C4-2B (cell line): ENCODE results near the gene DQX1.
A peak's percentile ranks its signal among the peaks of the same experiment; 100 is the strongest.

ENCODE experiments used
- H3K27ac ChIP-seq: fragments of 450-650 bp; 2 replicates; pipeline ENCODE4 v1.5.1; 2017
- ZFX ChIP-seq: fragments of 450-650 bp; IDR thresholded peaks from 2 replicates; pipeline ENCODE4 v1.6.1; 2017
- TF ChIP-seq, protein P1 (sequence below): fragments of 450-650 bp; conservative IDR thresholded peaks from 2 replicates; pipeline ENCODE4 v1.5.1; 2017; ENCODE audit warnings: mild to moderate bottlenecking

Gene DQX1

DNA sequence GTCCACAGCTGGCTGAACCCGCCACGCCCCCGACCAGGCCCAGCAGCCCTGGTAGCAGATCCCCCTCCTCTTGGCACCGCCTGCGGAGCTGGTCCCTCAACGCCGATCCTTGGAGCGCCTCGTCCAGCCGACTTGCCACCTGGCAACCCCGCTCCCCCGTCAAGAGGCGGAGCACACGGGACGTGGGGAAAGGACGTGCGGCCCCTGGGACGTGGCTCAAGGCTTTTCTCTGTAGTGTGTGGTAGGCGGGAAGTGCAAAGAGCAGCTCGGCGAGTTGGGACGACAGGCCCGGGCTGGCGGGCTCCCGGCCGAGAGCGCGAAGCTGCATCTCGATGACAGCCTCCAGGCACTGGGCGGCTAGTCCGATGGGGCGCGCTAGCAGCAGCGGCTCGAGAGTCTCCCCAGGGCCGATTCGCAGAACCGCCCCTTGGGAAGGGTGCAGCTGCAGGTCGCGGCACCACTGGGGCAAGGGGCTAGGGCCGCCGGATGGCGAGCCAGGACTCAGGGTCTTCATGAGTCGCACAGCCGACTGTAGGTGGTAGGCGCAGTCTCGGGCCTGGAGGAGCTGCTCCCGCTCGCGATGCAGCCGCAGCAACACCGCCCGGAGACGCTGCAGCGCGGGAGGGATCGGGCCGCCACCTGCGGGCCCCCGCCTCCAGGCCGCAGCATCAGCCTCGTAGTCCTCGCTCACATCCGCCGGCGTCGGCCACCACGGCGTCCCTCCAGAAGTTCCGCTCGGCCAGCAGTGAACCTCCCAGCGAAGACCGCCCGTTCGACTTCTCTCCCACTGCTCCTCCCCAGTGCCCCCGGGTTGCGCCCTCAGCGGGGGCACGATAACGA is 43.9 kb downstream of the DQX1 start:
- peak; percentile 86 for TF ChIP-seq ZFX
- TF ChIP-seq, protein P1, sequence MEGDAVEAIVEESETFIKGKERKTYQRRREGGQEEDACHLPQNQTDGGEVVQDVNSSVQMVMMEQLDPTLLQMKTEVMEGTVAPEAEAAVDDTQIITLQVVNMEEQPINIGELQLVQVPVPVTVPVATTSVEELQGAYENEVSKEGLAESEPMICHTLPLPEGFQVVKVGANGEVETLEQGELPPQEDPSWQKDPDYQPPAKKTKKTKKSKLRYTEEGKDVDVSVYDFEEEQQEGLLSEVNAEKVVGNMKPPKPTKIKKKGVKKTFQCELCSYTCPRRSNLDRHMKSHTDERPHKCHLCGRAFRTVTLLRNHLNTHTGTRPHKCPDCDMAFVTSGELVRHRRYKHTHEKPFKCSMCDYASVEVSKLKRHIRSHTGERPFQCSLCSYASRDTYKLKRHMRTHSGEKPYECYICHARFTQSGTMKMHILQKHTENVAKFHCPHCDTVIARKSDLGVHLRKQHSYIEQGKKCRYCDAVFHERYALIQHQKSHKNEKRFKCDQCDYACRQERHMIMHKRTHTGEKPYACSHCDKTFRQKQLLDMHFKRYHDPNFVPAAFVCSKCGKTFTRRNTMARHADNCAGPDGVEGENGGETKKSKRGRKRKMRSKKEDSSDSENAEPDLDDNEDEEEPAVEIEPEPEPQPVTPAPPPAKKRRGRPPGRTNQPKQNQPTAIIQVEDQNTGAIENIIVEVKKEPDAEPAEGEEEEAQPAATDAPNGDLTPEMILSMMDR, result no peak
- H3K27ac ChIP-seq, result peak overlapping the region; percentile 85

DNA sequence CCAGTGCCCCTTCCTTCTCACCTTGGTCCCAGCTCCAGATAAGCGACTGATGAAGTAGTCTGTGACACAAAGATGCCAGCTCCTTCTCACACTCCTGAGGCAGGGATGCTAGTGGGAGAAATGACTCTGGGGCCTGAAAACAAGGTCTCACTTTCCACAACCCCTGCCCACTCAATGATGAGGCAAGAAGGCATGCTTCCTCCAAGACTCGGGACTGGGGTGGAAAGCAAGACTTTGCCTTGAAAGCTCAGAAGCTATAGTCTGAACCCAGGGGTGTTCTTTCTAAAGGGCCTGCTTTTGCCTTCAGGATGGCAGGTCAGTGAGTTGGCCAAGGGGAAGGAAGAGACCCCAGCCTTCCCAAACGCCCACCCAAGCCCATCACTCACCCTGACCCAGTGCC is 44.6 kb downstream of the DQX1 start:
- peak overlapping the region; percentile 85 for H3K27ac ChIP-seq
- TF ChIP-seq, protein P1, result no peak
- TF ChIP-seq ZFX, result no peak

DNA sequence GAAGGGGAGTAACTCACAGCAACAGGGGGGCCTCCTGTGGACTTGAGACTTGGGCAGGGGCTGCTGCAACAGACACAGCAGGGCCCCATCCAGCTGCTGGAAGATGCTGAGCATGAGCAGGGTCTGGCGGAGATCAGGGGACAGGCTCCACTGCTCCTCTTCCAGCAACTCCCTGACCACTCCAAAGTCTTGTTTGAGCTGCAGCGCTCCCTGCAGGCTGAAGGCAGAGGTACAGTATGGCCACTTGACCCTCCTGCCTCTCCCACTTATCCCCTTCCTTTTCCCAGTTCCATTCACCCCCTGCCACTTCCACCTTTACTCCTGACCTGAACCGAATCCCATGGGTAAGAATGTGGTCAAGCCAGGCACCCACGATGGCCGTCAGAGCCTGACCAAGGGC is 51.1 kb downstream of the DQX1 start:
- TF ChIP-seq, protein P1, result no peak; the same call in 1 of the 2 replicates
- no peak for TF ChIP-seq ZFX
- H3K27ac ChIP-seq, result no peak overlapping the region

DNA sequence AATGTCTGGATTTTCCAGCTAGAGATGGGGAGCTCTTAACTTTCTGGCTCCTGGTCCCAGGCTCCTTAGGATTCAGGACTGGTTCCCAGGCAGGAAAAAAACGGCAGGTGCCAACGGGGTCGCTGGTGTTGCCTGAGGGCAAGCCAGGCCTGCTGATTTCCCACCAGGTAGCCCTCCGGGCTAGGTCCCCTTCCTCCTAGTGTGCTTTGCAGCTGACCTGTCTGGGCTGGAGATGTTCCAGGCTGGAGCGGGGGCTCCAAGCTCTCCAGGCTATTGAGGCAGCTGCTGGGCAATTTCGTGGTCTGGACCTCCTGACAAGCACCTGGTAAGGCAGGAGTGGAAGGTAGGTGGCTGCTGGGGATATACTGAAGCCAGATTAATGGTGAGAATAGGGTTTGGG is 51.5 kb downstream of the DQX1 start:
- H3K27ac ChIP-seq, result no peak overlapping the region
- no peak for TF ChIP-seq ZFX

DNA sequence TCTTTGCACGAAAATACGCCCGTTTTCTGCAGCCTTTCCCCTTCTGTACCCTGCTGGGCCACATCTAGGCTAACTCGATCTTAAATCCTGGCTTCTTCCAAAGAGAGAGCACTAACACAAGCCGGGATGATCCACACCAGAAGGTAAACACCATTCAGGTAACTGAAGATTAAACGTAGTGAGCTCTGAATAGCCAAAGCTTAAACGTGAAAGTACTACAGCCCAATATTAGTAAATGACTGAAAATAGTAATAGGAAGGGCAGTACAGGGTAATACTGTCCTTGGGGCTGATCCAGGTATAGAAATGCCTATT is 53.1 kb downstream of the DQX1 start:
- TF ChIP-seq, protein P1, result no peak
- TF ChIP-seq ZFX, result no peak
- H3K27ac ChIP-seq, result peak overlapping the region; percentile 95

DNA sequence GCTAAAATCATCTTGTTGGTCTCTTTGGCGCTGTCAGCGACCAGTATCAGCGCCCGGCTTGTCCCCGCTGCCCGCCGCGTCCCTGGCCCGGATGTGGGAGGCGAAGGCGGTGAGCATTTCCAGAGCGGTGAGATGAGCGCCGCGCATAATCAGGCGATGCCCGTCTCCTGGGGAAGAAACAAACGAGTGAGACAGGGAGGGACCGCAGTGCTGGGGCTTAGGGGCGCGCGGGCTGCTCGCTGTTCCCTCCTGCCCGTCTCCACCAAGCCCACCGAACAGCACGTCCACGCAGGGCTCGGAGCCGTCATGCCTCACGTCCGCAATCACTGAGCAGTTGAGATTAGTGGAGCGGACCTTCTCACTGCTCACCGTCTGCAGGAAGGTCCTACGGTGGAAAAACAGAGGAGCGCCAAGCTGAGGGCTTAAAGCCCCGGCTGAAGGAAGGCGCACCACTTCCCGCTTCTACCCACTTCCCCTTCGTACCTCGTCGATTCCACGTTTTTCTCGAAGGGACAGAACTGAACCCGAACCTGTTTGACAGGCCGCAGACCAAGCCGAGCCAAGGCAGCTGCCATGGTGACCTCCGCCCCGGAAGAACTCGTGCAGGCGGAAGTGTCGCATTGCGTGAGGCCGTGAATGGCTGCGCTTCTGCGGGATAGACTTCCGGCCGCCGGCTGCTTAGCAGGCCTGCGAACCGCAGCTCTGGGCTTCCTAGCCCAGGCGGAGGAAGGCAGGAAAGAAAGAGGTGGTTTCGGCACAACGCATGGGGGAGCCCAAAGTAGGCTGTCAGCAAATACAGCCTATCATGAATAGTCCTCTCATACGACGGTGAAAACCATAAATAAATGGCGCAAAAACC is 53.7 kb downstream of the DQX1 start, which contains the start of gene MRPL53:
MRPL53 (minus strand) TSS at position 595 of the 859 bp plus-strand sequence; CDS start at position 575, 20 bp downstream.
- peak within 1 kb of the TSS; percentile 95 for H3K27ac ChIP-seq
- TF ChIP-seq, protein P1, result no peak
- peak; percentile 52 for TF ChIP-seq ZFX

DNA sequence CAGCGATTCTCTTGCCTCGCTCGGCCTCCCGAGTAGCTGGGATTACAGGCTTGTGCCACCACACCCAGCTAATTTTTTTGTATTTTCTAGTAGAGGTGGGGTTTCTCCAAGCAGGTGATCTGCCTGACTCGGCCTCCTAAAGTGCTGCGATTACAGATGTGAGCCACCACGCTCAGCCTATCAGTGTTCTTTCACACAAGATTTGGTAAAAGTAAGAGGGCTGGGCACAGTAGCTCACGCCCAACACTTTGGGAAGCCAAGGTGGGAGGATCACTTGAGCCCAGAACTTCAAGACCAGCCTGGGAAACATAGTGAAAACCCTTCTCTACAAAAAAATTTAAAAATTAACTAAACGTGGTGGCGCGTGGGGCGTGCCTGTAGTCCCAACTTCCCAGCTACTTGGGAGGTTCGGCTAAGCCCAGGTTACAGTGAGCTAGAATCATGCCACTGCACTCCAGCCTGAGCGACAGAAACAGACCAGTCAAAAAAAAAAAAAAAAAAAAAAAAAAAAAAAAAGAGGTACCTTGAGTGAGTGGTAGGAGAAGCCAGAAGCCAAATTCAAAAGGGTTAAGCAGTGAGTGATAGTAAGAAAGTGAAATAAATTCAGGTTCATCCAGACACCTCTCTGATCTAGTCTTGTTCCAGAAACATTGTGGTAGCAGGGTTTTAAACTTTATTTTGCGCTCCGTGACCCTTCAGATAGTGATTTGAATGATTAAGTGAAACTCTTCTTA is 54.5 kb downstream of the DQX1 start:
- peak overlapping the region; percentile 95 for H3K27ac ChIP-seq

DNA sequence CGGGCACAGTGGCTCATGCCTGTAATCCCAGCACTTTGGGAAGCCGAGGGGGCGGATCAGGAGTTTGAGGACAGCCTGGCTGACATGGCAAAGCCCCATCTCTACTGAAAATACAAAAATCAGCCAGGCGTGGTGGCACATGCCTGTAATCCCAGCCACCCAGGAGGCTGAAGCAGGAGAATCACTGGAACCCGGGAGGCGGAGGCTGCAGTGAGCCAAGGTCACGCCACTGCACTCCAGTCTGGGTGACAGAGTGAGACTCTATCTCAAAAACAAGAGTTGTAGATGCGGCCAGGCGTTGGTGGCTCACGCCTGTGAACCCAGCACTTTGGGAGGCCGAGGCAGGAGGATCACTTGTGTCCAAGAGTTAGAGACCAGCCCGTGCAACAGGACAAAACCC is 55.3 kb downstream of the DQX1 start:
- H3K27ac ChIP-seq, result peak overlapping the region; percentile 95; the same call in 1 of the 2 replicates

More for the DNA sequence above, 54.5 kb downstream of the DQX1 start:
- TF ChIP-seq, protein P1, result no peak
- no peak for TF ChIP-seq ZFX
